Activated CD8-positive, alpha-beta memory T cell treated with anti-CD3 and anti-CD28 coated beads for 4 hours (primary cell): ENCODE results near the gene SPATA9.

Experiments
- DNase-seq, 2 donors: peaks; one replicate each; pipeline ENCODE4 v3.0.0-alpha.2; 2020; ENCODE audit warnings: low read depth in 2 of 2

The SPATA9 gene, protein sequence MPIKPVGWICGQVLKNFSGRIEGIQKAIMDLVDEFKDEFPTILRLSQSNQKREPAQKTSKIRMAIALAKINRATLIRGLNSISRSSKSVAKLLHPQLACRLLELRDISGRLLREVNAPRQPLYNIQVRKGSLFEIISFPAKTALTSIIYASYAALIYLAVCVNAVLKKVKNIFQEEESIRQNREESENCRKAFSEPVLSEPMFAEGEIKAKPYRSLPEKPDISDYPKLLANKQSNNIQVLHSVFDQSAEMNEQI

DNA sequence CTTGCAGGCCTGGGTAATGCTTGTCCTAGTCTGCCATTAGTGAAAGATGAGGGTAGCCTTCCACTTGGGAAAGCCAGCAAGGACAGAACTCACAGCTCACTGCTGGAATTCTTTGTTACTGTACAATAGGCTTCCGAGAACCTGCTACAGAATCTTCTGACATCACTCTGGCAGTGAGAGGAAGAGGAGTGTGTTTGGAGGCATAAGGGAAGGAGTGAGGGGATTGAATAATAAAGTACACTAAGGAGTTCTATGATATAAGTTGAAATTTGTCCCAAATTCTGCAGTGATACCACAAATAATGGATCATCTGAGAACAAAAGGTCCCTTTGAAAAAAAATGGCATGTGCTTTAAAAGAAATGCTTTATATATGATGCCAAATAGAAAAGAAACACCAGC lies at the start of gene SPATA9:
Gene SPATA9 (minus strand): TSS at position 101 of the 400 bp plus-strand sequence. CDS start 137 bp downstream, outside the sequence.
- DNase-seq, result no peak

- no peak for DNase-seq
These were observed 49.1 kb upstream of the SPATA9 start for GRCh38 chr5:95731571-95732554.

- no peak for DNase-seq
These were observed 48.2 kb upstream of the SPATA9 start, which contains the start of gene RHOBTB3 for GRCh38 chr5:95730730-95731570. RHOBTB3 (plus strand) TSS chr5:95731336; CDS start chr5:95731683, 347 bp downstream.

- no peak for DNase-seq
These were observed 47.4 kb upstream of the SPATA9 start for GRCh38 chr5:95730011-95730700.

DNA sequence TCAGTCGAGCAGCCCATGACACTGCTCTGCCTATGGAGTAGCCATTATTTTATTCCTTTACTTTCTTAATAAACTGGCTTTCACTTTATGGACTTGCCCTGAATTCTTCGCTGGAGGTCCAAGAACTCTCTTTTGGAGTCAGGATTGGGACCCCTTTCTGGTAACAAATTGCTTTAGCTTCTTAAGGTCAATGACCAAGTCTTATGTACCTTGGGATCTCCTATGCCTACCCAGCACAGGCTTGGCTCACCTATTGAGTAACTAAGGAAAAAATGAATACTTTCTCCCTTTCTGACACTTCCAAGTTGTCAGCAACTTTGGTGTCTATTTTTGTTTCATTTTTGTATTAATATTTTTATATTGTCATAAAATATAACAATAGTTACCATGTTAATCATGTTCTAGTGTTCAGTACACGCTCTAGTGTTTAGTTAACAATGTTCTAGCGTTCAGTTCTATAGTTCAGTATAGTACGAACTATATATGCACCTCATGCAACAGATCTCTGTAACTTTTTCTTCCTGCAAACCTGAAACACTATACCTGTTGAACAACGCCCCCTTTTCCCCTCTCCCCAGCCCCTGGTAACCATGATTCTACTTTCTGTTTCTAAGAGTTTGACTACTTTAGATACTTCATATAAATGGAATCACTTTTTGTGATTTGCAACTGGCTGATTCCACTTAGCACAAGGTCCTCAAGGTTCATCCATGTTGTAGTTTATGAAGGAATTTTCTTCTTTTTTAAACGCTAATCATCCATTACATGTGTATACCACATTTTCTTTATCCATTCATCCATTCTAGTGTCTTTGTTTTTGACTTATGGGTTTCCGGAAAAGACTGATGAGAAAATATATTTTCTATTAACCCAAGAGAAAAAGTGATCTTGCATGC lies 46.6 kb upstream of the SPATA9 start:
- no peak for DNase-seq

DNA sequence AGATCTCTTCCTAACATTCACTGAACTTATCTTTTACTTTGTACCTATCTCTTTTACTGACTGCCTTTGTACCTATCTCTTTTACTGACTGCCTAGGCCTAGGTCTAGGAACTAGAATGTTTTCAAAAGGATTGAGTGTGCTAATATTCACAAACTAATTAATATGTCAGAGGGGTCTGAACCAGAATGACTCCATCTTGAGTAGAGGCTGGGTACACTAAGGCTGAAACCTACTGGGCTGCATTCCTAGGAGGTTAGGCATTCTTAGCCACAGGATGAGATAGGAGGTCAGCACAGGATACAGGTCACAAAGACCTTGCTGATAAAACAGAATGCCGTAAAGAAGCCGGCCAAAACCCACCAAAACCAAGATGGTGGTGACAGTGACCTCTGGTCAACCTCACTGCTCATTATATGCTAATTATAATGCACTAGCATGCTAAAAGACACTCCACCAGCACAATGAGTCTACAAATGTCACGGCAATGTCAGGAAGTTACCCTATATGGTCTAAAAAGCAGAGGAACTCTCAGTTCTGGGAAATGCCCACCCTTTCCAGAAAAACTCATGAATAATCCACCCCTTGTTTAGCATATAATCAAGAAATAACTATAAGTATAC lies 45.8 kb upstream of the SPATA9 start:
- no peak for DNase-seq

- no peak for DNase-seq
These were observed 45.0 kb upstream of the SPATA9 start for GRCh38 chr5:95727764-95728191.

DNA sequence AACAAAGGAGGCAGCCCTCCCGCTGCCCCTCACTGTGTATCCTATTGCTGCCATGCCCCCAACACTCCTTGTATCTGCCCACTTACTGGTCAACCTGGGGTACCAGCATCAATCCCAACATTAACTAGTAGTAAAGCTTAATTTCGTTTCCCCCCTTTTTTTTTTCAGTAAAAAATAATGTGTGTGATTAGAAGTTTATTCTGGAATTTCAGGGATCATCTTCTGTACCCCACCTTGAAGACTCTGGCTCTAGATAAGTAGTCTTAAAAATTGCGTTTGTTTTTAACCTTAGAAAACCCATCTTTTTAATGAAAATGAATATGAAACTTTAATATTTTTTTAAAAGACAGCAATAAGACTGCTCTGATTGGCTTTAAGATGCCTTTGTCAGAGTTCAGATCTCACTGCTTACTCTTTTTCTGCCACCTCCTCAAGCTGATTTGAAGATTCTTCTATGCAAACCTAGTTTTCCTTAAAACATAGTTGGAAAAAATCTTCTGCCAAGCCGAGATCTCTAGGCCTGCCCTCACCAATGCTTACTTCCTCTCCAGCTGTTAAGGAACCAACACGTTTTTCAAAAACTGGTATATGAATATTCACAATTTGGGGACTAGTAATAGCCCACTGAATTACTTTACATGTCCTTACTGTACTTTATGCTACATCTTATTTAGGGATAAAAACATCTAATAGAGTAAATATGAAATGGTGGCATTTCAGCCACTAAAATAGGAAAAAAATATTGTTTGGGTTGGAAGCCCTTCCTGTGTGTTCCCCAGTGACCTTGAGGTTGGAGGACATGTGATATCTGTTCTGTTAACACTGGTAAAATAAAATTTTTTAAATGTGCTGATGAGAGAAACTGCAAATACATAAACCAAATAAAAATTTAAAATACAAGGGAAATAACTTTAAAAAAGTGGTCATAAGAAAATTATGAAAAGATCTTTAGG lies 44.3 kb upstream of the SPATA9 start:
- no peak for DNase-seq

- DNase-seq, result no peak
These were observed 43.4 kb upstream of the SPATA9 start for GRCh38 chr5:95725937-95726810.

DNA sequence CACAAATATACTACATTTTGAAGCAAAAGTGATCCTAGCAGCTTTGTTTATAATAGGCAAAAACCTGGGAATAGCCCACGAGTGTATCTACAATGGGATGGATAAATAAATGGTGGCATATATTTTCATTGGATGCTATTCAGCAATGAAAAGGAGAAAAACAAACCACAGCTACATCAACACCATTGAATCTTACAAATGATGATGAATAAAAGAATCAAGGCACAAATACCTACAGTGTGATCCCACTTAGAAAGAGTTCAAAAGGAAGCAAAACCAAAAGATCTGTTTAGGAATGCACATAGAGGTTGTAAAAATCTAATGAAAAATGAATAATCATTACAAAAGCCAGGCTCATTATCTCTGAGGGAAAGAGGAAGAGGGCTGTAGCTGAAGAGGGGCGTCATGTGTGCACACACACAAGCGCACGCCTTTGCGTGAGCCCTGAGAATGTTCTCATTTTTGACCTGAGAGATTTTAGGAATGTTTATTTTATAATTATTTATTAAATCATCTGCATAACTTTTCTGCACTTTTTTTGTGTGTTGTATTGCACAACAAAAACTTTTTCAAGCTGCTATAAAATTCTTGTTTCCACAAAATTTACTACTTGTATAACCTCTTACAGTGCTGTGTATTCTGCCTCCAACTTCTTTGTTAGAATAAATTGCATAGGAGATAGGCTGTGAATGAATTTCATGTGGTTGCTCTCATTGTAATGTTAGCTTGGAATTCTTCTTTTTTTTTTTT lies 42.5 kb upstream of the SPATA9 start:
- DNase-seq, result no peak

DNA sequence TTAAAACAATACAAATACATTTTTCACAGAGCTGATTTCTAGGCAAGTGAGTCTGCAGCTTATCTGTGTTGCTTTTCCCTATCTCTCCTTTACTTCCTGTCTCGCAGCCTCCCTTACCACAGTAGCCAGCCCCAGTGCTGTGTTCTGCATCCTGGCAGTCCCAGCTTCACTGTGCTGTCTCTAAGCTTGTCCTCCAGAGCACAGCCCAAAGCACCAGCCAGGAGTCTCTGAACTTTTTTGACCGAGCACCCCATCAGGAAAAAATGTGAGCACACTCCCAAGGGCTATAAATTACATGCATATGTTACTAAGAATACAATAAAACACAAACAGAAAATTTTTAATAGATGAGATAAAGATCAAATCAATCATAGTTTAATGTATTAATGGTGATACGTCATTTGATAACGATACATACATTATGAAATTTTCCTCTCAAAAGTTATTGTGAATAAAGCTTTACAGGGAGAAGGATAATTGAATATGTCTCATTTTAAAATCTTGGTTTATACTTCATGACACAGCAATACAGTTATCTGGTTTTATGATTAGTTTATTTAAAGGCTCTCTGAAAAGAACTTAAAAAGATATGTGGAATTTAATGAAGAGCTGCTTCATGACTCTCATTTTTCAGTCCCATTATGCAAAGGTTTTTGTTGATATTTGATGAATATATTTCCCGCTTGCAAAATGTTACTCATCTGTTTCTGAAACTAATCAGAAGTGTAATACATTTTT lies 41.0 kb upstream of the SPATA9 start:
- DNase-seq, result no peak

- DNase-seq, result no peak
These were observed 38.9 kb upstream of the SPATA9 start for GRCh38 chr5:95721582-95722295.

DNA sequence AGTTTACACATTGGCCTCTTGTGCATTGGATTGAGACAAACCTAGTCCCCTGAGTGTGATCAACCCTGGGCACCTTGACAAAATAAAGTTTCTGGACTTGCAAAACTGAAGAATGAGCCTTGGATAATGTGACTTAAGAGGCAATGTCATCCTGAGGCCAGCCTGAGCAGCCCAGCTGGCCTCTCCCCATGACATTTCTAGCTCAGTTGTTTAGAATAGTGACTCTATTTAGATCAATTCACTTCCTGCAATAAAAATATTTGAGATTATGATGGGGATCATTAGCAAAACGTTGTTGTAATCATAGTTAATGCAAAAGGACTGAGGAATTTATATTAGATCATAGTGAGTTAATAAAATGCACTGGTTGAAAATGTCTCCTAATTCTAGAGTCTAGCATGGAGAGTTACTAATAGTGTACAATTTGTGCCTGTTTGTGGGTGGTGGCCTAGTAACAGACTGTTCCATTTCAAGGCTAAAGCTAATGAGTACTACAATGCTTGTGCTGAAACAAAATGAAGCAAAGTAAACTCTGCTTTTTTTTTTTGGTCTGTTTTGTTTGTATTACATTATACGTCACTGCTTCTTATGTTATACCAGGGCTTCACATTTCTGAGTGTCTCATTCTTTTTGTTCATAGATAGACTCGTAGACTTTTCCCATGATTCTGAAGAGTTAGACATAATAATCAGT lies 37.4 kb upstream of the SPATA9 start:
- no peak for DNase-seq

GRCh38 chr5:95718738-95719137 lies 35.9 kb upstream of the SPATA9 start:
- no peak for DNase-seq

- DNase-seq, result no peak
These were observed 35.4 kb upstream of the SPATA9 start for GRCh38 chr5:95718203-95718602.
